ENCODE measurements around the gene ILF2. TPM values are rescaled to one million over a fixed set of nuclear protein-coding genes. Genes with fewer than 3 reads are reported as not detected.

Gene ILF2
- total and polyA plus RNA-seq, 2 donors (not counting 1 experiment from before 2014, with no cell fraction given) = 89.8 to 94.0 TPM

DNA sequence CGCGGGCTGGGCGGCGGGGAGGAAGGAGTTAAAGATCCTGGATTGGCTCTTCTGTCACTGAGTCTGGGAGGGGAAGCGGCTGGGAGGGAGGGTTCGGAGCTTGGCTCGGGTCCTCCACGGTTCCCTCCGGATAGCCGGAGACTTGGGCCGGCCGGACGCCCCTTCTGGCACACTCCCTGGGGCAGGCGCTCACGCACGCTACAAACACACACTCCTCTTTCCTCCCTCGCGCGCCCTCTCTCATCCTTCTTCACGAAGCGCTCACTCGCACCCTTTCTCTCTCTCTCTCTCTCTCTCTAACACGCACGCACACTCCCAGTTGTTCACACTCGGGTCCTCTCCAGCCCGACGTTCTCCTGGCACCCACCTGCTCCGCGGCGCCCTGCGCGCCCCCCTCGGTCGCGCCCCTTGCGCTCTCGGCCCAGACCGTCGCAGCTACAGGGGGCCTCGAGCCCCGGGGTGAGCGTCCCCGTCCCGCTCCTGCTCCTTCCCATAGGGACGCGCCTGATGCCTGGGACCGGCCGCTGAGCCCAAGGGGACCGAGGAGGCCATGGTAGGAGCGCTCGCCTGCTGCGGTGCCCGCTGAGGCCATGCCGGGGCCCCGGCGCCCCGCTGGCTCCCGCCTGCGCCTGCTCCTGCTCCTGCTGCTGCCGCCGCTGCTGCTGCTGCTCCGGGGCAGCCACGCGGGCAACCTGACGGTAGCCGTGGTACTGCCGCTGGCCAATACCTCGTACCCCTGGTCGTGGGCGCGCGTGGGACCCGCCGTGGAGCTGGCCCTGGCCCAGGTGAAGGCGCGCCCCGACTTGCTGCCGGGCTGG is 7.9 kb upstream of the ILF2 start, which contains the start of gene NPR1:
TSS of gene NPR1 (plus strand) at position 170 of the 818 bp plus-strand sequence. CDS start at position 591, 421 bp downstream.
- Mint-ChIP-seq H3K9me3 (ENCODE audit: insufficient read depth) (no peaks in the 10 kb centered on the region), H3K4me1 (peaks cover 26% of the 10 kb centered on the region), H3K27me3 (peaks cover 51% of the 10 kb centered on the region), H3K4me3 (peak within 1 kb of the TSS; percentile 94), H3K27ac (peak within 1 kb of the TSS; percentile 26)
- POLR2A ChIA-PET = interaction anchor here (0.6 to 1.7 kb wide), 4 partner anchors 45 to 622 kb away, joined by 3 to 4 read pairs (median 4); partner anchors contain the start of gene CHTOP
- ATAC-seq (ENCODE audit: low read depth) (peak; percentile 35), DNase-seq (peak; percentile 62)
- H2AFZ ChIP-seq (ENCODE audit: insufficient read depth, low read depth, low read length, poor library complexity, severe bottlenecking) = peak within 1 kb of the TSS; percentile 86
- peaks cover 0 to 8% (median 0%) of the 10 kb centered on the region in 3 donors for H3K9me3 ChIP-seq (ENCODE audit: control extremely low read depth in 1 of 3, control insufficient read depth in 2 of 3, insufficient read depth in 1 of 3, low read length in 2 of 3)
- intact Hi-C loops (cut with micrococcal nuclease) = loop anchor here (5.0 to 10.0 kb wide), 2 partner anchors 144 to 166 kb away; partner anchors contain the start of gene S100A6
- CTCF ChIA-PET = interaction anchor here (0.6 to 6.4 kb wide), 9 partner anchors 72 to 312 kb away, joined by 3 to 50 read pairs (median 4); partner anchors contain the start of genes RAB13, RPS27 and SLC27A3
- H3K36me3 ChIP-seq (replicated peaks in 1 of 2; ENCODE audit: control extremely low read depth in 1 of 2, control insufficient read depth in 1 of 2, extremely low read depth in 1 of 2, insufficient read depth in 2 of 2, low read length in 1 of 2) = no peaks in the 10 kb centered on the region
- no peaks in the 10 kb centered on the region for H3K79me2 ChIP-seq (ENCODE audit: control insufficient read depth, insufficient read depth, low read length)
- H3K4me1 ChIP-seq (ENCODE audit: control insufficient read depth in 2 of 2, insufficient read depth in 2 of 2, low read length in 2 of 2) = peaks cover 26 to 30% of the 10 kb centered on the region in 2 donors
- H3K27me3 ChIP-seq (replicated peaks in 1 of 4; ENCODE audit: control extremely low read depth in 1 of 4, control insufficient read depth in 3 of 4, insufficient read depth in 4 of 4, low read length in 3 of 4) = peaks cover 0 to 37% (median 24%) of the 10 kb centered on the region in 4 experiments
- no peak within 1 kb of the TSS for H3K27ac ChIP-seq (ENCODE audit: low read length in 2 of 2)
- WGBS (ENCODE audit: insufficient coverage) = 3% methylated on average over 72 of the region's 78 CpGs
- TF ChIP-seq, protein P1, sequence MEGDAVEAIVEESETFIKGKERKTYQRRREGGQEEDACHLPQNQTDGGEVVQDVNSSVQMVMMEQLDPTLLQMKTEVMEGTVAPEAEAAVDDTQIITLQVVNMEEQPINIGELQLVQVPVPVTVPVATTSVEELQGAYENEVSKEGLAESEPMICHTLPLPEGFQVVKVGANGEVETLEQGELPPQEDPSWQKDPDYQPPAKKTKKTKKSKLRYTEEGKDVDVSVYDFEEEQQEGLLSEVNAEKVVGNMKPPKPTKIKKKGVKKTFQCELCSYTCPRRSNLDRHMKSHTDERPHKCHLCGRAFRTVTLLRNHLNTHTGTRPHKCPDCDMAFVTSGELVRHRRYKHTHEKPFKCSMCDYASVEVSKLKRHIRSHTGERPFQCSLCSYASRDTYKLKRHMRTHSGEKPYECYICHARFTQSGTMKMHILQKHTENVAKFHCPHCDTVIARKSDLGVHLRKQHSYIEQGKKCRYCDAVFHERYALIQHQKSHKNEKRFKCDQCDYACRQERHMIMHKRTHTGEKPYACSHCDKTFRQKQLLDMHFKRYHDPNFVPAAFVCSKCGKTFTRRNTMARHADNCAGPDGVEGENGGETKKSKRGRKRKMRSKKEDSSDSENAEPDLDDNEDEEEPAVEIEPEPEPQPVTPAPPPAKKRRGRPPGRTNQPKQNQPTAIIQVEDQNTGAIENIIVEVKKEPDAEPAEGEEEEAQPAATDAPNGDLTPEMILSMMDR (IDR thresholded peaks at IDR 0.05) = no peak
- peak; percentile 86 for TF ChIP-seq EZH2 (IDR thresholded peaks at IDR 0.05; ENCODE audit: borderline replicate concordance, insufficient read depth, low read depth, low read length, poor library complexity, severe bottlenecking)
- H3K4me3 ChIP-seq (ENCODE audit: control extremely low read depth in 1 of 5, extremely low read depth in 1 of 5, insufficient read depth in 1 of 5, low read depth in 2 of 5, low read length in 4 of 5) = peak within 1 kb of the TSS; percentile 16 to 57 (median 48)
- peak within 1 kb of the TSS; percentile 63 for H3K9ac ChIP-seq (ENCODE audit: low read length)
- no peaks in the 10 kb centered on the region for H4K20me1 ChIP-seq (ENCODE audit: control insufficient read depth, insufficient read depth, low read length, poor library complexity, severe bottlenecking)
- H3K4me2 ChIP-seq (replicated peaks; ENCODE audit: low read depth, low read length, poor library complexity, severe bottlenecking) = peak within 1 kb of the TSS; percentile 88

Data from B cell (primary cell).